D721Med (cell line): ENCODE measurements around the gene GSTP1.

Experiments used
- DNase-seq: peaks from one replicate; pipeline ENCODE4 v3.0.0; 2011; ENCODE audit warnings: low spot score; ENCODE audit not compliant: insufficient read length
- FAIRE-seq: peaks from 2 replicates; lab custom pipeline; 2011; peaks lifted over from hg19 to GRCh38; lab: Jason Lieb, UNC
- TF ChIP-seq, protein P1 (sequence below): IDR thresholded peaks from 2 replicates; pipeline ENCODE4 v1.5.1; 2012; ENCODE audit warnings: mild to moderate bottlenecking, control low read depth; ENCODE audit not compliant: insufficient read depth; ENCODE audit errors: missing control alignments

Gene GSTP1

DNA sequence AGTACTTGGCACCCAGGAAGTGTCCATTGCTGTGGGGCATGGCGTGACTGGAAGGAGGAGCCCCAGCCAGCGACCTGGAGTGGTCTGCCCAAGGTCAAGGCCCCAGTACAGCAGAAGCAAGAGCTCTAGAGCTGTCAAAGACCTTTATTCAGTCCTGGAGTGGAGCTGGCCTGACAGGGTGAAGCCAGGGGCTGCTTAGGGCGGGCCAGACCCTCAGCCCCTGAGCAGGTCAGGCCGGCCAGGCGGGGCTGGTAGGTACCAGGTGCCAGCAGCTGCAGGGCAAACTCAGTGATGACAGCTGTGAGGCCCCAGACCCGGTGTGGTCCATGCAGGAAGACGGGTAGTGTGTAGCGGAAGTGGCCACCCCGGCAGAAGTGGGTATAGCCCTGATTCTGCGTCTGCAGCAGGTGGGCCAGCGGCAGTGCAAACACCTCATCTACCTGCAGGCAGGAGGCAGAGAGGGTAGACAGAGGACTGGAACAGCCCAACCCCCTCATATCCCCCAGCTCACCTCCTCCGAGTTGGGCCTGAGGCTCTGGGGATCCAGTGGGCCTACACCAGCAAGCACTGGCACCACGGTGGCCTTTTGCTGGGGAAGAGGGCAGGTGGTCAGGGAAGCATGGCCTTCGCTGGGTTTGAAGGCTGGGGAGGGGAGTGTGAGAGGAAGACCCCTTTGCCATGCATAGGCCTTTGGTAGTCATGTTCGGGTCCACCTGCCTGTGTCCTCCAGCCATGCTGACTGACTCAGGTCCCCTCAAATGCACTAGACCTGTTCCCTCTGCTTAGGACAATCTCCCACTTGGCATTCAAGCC lies 44.4 kb downstream of the GSTP1 start:
- DNase-seq, result no peak
- TF ChIP-seq, protein P1, sequence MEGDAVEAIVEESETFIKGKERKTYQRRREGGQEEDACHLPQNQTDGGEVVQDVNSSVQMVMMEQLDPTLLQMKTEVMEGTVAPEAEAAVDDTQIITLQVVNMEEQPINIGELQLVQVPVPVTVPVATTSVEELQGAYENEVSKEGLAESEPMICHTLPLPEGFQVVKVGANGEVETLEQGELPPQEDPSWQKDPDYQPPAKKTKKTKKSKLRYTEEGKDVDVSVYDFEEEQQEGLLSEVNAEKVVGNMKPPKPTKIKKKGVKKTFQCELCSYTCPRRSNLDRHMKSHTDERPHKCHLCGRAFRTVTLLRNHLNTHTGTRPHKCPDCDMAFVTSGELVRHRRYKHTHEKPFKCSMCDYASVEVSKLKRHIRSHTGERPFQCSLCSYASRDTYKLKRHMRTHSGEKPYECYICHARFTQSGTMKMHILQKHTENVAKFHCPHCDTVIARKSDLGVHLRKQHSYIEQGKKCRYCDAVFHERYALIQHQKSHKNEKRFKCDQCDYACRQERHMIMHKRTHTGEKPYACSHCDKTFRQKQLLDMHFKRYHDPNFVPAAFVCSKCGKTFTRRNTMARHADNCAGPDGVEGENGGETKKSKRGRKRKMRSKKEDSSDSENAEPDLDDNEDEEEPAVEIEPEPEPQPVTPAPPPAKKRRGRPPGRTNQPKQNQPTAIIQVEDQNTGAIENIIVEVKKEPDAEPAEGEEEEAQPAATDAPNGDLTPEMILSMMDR, result no peak
- no peak for FAIRE-seq

DNA sequence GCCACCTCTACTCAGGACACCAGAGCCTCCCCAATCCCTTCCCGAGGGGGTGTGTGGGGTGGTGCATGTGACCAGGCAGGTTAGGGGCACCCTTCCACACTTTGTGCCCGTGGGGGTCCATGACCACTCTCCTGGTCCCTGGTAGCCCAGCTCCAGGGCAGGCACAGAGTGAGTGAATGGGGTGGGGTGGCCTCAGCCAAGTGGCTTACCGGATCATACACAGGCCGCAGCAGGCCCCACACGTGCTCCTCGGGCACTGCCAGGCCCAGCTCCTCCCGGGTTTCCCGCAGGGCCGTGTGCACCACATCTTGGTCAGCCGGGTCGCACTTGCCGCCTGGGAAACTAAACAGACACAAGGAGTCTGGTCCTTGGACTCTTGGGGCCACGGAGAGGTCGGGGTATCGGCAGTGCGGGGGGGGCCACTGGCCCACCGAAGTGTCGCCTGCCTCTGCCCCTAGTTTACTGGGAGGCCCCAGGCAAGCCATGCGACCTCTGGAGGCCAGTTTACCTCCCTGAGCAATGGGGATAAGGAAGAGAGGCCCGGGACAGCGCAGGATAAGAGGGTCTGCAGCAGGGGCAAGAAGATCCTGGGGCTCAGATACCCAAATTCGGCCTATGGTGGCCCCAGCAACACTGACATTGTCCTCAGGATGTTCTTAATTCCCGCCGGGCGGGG lies 45.2 kb downstream of the GSTP1 start:
- no peak for DNase-seq
- TF ChIP-seq, protein P1, result no peak
- no peak for FAIRE-seq

DNA sequence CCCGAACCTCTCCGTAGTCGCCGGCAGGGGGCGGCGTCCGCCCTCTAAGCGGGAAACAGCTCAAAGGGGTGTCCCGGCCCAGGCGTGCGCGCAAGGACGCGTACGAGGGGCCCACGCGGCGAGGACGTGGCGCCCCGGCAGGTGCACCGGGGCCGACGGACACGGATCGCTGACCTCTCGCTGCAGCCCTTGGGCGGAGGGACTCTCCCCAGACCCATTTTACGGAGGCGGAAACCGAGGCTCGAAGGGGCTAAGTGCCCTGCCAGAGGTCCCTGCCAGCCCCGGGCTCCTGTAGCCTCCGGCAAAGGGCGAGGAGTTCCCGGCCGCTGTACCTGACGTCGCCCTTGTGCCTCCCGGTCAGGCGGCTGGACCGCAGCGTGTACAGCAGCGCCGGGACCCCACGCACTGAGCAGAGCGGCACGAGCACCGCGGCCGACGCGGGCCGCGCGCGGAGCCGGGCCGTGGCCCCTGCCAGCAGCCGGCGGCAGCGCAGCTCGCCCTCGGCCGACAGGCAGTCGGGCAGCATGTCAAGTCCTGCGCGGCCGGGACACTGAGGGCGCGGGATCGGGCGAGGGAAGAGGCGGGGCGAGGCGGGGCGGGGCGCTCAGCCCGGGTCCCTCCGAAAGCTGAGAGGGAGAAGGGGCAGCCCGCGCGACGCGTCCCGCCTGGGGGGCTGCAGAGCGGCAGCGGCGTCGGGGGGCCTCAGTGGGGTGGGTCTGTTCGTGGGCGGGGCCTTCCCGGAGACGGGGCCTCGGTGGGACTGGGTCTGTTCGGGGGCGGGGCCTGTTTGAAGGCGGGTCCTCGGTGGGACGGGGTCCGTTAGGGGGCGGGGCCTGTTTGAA lies 46.0 kb downstream of the GSTP1 start, which contains the start of gene NUDT8:
TSS of gene NUDT8 (minus strand) at position 552 of the 842 bp plus-strand sequence. CDS start at position 526, 26 bp downstream.
- FAIRE-seq (no peak), DNase-seq (no peak)
- TF ChIP-seq, protein P1, result peak; percentile 69

DNA sequence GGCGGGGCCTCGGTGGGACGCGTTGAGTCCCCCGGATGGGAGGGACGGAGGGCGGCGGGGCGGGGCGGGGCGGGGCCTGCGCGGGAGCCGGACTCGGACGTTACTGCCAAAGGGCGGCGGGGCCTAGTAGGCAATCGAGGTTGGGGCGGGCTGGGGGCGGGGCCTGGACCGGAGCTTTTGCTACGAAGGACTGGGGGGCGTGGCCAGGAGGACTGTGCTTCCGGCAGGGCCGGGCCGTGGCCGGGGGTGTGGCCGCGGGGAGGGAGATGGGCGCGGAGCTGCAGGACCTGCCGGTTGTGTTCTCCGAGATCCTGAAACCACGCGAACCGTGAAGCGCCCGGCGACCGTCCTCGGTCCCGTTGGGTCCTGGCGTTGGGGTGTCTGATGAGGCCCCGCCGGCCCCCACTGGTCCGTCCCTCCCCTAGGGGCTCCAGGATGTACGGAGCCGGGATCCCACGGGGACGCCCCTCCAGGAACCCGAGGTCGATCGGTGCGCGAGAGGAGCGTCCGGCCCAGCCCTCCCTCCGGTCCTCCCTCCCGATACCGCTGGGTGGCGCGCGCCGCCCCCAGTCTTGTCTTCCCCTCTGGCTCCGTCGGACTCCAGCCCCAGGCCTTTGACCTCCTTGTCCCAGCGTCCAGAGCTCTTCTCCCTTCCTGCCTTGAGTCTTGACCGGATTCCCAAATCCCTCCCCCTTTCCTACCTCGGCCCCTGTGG lies 46.8 kb downstream of the GSTP1 start:
- TF ChIP-seq, protein P1, result peak; percentile 44
- DNase-seq (peak; percentile 90), FAIRE-seq (no peak)

DNA sequence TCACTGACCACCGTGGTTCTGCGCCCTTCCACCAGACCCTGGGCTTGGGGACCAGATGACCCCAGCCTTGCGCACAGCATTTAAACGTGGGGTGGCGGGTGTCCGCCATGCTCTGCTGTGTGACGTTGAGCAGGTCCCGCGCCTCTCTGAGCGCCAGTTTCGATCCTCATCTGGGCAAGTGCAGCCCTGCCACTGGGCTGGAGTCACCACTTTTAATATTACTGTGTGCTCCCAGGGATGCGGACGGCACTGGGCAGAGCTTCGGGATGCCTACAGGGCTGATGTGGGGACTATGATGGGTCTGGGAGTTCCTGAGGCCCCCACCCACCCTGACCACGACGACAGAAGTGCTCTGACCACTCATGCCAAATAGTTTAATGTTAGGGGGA lies 47.3 kb downstream of the GSTP1 start:
- FAIRE-seq (no peak), DNase-seq (no peak)
- TF ChIP-seq, protein P1, result no peak

DNA sequence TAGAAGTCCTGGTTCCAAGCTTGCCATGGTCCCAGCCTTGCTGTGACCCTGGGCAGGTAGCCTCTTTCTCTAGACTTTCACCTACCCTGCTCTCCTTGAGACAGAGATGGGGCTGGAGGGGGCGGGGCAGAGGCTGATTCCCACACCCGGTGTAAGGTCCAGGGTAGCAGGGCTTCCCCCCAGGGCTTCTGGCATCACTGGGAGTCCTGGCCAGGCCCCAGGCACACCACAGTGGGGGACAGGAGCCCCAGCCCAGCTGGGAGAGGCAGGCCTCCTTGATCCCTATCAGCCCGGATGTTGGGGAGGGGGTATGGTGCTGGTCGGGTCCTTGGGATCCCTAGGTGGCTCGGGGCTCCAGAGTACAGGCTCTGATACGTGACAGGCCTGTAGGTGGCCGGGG lies 47.8 kb downstream of the GSTP1 start:
- FAIRE-seq (no peak), DNase-seq (no peak)
- TF ChIP-seq, protein P1, result no peak
